ENCODE data around the gene TMEM184A.

The TMEM184A gene

GRCh38 chr7:1567049-1567771, 11.2 kb upstream of the TMEM184A start:
- no peak for DNase-seq

- DNase-seq: no peak
Measured at GRCh38 chr7:1566687-1567048, 10.7 kb upstream of the TMEM184A start.

GRCh38 chr7:1564603-1565022, 8.6 kb upstream of the TMEM184A start:
- no peak for DNase-seq

- DNase-seq: no peak
Measured at GRCh38 chr7:1563981-1564602, 8.1 kb upstream of the TMEM184A start.

GRCh38 chr7:1562597-1563051, 6.6 kb upstream of the TMEM184A start:
- no peak for DNase-seq

GRCh38 chr7:1562116-1562515, 6.1 kb upstream of the TMEM184A start:
- DNase-seq: no peak

- DNase-seq: no peak
Measured at GRCh38 chr7:1561036-1561940, 5.3 kb upstream of the TMEM184A start.

GRCh38 chr7:1560620-1561031, 4.6 kb upstream of the TMEM184A start:
- no peak for DNase-seq

GRCh38 chr7:1559626-1560590, 3.9 kb upstream of the TMEM184A start:
- no peak for DNase-seq

- no peak for DNase-seq
Measured at GRCh38 chr7:1558841-1559625, 3.0 kb upstream of the TMEM184A start.

GRCh38 chr7:1558181-1558811, 2.3 kb upstream of the TMEM184A start:
- no peak for DNase-seq

GRCh38 chr7:1557771-1558170, 1.8 kb upstream of the TMEM184A start:
- DNase-seq: no peak

- DNase-seq: no peak
Measured at GRCh38 chr7:1557006-1557405, 1.0 kb upstream of the TMEM184A start.

GRCh38 chr7:1555046-1555812, 776 bp downstream of the TMEM184A start:
- DNase-seq: no peak

GRCh38 chr7:1554333-1555045, 1.5 kb downstream of the TMEM184A start:
- no peak for DNase-seq

GRCh38 chr7:1553512-1554210, 2.3 kb downstream of the TMEM184A start:
- no peak for DNase-seq

- DNase-seq: no peak
Measured at GRCh38 chr7:1552200-1552599, 3.8 kb downstream of the TMEM184A start.

- DNase-seq: no peak
Measured at GRCh38 chr7:1550846-1551155, 5.2 kb downstream of the TMEM184A start.

All from stimulated activated naive CD4-positive, alpha-beta T cell (primary cell).